Stimulated activated CD8-positive, alpha-beta memory T cell treated with anti-CD3 and anti-CD28 coated beads, Interleukin-4, amount 100 ng/mL, for 48 hours (primary cell): ENCODE data around the gene ANO6.
A peak's percentile ranks its signal among the peaks of the same experiment; 100 is the strongest.
"Not testable (repeated sequence)": the region's sequence is repeated elsewhere in the genome, so short reads cannot be mapped to it uniquely, and the experiment has no call there.

Experiments
- DNase-seq: peaks from one replicate; pipeline ENCODE4 v3.0.0-alpha.2; 2020

The ANO6 gene

GRCh38 chr12:45354399-45354798 lies 138.5 kb downstream of the ANO6 start:
- DNase-seq = no peak

- no peak for DNase-seq
Measured at GRCh38 chr12:45355730-45356129, 139.8 kb downstream of the ANO6 start.

GRCh38 chr12:45356822-45357538 lies 141.1 kb downstream of the ANO6 start:
- no peak for DNase-seq

- no peak for DNase-seq
Measured at GRCh38 chr12:45357539-45358417, 141.9 kb downstream of the ANO6 start.

GRCh38 chr12:45362291-45362690 lies 146.4 kb downstream of the ANO6 start:
- DNase-seq = no peak

GRCh38 chr12:45363903-45364302 lies 148.0 kb downstream of the ANO6 start:
- no peak for DNase-seq

DNA sequence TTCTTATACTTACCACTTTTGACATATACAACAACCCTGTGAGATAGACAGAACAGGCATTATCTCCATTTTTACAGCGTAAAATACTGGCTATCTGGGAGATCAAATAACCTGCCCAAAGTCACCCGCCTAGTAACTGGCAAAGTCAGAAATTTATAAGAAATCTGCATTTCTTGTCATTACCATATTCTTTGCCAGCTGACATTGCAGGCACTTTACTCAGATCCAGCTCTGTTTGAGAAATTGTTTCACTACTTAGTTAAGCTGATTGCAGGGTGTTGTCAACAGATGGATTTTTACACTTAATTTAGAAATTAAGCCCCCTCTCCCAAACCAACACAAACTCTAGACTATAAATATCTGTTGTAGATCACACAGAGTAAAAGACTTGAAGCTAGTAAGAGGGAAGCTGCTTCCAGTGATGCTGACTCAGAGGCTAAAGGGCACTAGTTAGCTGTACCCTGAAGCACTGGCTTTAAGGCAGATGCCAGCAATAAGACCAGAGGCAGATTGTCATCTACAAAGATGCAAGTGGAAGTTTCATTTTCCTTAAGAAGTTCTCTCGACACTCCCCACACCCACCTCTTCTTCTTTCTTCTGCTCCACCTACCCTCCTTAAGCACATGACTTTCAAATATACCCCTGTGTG lies 153.1 kb downstream of the ANO6 start:
- DNase-seq = no peak

GRCh38 chr12:45377815-45378214 lies 161.9 kb downstream of the ANO6 start:
- no peak for DNase-seq

- DNase-seq = no peak
Measured at GRCh38 chr12:45379261-45379660, 163.4 kb downstream of the ANO6 start.

DNA sequence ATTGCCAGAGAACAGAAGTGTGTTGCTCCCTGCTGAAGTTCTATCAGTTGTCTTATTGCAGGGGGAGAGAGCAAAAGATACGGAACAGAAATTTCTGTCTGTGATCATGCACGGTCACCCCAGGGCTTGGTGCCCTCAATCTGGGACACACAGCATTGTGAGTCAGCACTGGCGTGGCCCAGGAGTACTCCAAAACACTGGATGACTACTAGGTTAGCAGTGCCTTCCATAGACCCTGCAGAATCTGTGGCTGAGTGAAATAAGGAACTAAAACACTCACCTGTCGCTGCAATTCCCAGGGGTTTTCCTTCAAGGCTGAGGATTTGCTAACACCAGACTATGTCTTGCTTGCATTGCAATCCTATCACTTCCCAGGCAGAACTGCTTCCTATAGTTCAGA lies 165.5 kb downstream of the ANO6 start:
- no peak for DNase-seq

- DNase-seq = no peak
Measured at GRCh38 chr12:45388545-45388944, 172.7 kb downstream of the ANO6 start.

DNA sequence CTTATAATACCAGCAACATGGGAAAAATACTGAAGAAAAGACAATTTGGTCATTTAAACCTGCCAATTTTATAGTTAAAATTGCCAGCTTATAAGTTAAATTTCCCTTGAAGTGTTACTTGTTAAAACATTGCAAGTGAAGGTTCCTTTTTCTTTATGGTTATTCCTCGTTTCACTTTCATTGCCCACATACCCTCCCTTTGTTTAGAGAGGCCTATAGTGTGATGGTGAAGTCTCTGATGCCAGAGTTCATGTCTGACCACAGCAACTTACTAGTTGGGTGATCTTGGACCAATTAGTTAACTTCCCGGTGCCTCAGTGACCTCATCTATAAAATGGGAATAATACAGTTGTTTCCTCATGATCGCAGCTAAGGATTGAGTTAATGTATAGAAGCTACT lies 173.5 kb downstream of the ANO6 start:
- no peak for DNase-seq

GRCh38 chr12:45397499-45397898 lies 181.6 kb downstream of the ANO6 start:
- not testable (repeated sequence) for DNase-seq

GRCh38 chr12:45398552-45398951 lies 182.7 kb downstream of the ANO6 start:
- DNase-seq = no peak

DNA sequence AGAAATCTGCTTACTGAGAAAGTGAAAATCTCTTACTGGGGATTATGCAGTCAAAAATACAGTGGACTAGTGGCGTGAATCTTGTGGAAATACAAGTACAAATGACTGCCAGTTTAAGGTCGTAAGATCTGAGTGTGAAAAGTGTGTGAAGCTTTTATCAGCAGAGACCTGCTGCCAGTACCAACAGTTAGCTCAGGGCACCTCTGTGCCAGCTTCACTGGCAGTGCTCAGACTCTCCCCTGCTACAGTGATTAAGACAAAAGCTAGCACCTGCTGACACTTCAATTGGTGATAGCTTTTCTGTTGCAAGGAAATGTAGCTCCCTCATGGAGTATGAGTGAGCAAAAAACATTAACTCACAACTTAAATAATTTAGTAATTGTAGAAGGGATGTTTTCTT lies 185.1 kb downstream of the ANO6 start:
- DNase-seq = no peak

GRCh38 chr12:45402288-45402687 lies 186.4 kb downstream of the ANO6 start:
- DNase-seq = no peak

- DNase-seq = no peak
Measured at GRCh38 chr12:45406988-45407850, 191.3 kb downstream of the ANO6 start.

DNA sequence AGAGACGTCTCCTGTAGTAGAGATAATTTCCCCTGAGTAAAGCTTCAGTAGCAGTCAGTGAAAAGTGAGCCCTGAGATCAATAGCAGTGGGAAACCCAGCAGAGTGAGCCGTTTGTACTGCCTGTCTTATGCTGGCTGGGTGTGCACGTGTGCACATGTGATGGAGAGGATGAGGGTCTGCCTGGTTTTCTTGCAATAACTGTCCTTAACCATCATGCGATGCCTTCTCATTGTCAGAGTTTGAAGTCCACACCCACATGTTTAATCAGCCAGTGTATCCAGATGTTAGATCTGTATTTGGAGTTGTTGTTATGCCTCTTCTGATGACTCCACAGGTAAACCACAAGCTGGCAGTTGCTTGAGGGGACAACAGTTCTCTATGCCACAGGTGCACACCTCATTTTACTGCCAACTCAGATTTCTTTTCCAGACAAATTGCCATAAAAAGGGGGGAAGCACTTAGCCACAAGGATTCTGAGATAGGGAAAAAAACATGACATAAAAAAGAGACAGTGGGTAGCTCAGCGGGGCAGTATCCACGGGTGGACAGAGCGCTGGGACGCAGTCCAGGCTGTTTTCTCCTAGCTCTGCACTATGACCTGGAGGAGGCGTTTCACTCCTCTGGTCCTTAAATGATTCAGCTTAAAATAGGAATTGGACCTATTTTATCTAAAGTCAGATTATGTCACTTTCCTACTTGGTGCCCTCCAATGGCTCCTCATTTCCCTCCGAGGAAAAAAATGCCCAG lies 192.3 kb downstream of the ANO6 start:
- DNase-seq = no peak

- no peak for DNase-seq
Measured at GRCh38 chr12:45408729-45409114, 192.8 kb downstream of the ANO6 start.

GRCh38 chr12:45409966-45410365 lies 194.1 kb downstream of the ANO6 start:
- no peak for DNase-seq

DNA sequence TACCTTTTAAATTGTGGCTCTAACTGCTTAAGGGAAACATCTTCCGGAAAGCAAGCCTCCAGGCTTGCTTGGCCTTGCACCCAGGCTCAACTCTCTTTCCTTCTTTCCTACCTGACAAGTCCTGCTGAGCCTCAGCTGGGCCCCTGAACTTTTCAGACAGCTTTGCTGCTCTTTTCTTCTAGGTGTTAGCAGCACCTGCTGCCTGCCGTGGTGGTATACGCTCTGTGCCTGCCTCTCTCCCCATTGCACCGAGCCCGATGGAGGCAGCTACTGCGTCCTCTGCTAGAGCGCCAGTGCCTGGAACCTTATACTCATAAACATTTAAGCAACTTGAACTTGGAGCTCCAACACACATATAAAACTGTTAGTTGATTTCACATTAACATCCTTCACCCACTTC lies 195.7 kb downstream of the ANO6 start:
- DNase-seq = no peak

DNA sequence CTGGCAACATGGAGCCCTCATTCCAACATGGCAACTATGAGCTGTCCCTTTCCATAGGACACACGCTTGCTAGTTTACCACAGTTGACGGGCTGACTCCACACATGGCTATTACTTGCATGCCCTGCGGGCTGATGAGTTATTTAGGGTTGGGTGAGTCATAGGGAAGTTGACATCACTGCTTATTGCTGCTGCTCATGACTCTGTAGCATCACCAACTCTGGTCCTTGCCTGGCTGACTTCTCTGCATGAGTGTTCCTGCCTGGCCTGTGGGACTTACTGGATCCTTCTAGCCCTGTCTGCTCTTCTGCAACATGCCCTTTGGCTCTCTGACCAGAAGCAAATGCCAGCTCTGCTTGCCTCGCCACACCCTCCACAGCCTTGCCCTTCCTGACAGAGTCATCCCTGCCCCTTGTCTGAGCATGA lies 199.5 kb downstream of the ANO6 start:
- peak; percentile 49 for DNase-seq
